Germinal center (tissue), 1 donor: ENCODE results near the gene NQO1.
"Not testable (repeated sequence)": the region's sequence is repeated elsewhere in the genome, so short reads cannot be mapped to it uniquely, and the experiment has no call there.

Experiments
- DNase-seq: peaks from one replicate; pipeline ENCODE4 v3.0.0; 2012; ENCODE audit warnings: mixed read lengths, low spot score

Gene NQO1

DNA sequence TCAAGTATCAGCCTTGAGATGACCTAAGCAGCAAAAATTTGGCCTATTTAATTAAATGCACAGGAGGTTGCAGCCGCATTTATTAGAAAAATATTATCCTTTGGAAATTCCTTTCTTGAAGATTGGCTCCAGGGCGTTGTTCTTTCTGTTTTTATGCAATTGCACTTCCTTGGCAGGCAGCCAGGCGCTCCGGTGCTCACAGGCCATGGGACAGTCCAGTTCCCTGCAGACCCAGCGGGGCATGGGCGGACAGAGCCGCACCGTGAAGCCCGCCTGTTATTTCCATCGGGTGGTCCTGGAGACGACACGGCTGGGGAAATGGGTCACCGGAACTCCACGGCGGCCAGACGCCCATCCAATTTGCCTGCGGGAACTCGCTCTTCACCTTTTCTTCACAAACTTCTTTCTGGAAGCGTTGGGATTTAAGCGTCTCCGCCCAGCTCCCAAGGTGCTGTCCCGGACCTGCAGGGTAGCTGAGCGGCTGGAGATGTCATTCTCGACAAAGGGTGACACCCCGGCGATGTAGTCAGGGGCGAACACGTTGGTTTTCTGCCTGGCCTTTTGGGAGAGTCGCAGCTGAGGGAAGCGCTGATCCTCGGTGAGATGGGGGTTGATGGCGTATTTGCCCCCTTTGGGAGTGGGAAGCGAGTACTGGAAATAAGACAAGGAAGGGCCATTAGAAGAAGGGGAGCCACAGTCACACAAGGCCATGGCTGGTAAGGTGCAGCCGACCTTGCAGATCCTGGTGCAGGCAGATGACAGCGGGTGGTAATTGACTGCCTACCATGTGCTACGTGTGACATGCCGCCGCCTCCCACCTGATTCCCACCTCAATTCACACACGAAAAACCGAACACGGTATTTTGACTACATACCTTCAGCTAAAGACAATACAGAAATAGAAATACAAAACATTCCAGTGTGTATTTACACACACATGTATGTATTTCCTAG is 15.9 kb upstream of the NQO1 start:
- no peak for DNase-seq

DNA sequence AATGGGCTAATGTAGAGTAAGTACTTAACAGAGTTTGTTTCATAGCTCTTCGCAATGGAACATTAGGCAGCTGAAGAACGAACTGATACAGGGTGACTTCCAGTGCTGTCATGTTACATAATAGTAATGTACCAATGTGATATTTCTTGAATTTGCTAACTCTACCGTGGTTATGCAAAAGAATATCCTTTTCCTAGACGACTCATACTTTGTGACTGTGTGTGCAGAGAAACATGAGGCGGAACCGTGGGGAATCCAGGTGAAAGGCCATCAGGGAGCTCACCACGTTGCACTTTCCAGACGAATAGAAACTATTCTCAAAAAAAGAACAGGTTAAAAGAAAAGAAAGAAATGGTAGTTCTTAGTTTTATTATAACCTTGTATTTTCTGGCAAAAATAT is 15.2 kb upstream of the NQO1 start:
- no peak for DNase-seq

DNA sequence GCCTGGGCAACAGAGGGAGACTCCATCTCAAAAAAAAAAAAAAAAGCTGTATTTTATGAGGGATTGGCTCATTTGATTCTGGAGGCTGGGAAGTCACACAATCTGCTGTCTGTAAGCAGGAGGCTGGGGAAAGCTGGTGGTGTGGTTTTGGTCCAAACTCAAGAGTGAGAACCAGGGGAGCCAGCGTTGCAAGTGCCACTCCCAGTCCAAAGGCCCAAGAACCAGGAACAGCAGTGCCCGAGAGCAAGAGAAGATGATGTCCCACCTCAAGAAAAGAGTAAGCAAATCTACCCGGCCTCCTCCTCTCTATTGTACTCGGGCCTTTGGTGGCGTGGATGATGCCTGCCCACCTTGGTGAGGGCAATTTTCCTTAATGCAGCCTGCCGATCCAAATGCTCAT is 5.7 kb upstream of the NQO1 start:
- no peak for DNase-seq

DNA sequence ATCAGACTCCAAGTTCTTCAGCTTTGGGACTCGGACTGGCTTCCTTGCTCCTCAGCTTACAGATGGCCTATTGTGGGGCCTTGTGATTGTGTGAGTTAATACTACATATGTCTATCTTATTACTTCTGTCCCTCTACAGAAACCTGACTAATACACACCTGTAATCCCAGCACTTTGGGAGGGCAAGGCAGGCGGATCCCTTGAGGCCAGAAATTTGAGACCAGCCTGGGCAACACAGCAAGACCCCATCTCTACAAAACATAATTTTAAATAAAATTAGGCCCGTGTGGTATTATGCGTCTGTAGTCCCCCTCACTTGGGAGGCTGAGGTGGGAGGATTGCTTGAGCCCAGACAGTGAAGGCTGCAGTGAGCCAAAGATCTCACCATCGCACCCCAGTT is 4.9 kb upstream of the NQO1 start:
- not testable (repeated sequence) for DNase-seq

DNA sequence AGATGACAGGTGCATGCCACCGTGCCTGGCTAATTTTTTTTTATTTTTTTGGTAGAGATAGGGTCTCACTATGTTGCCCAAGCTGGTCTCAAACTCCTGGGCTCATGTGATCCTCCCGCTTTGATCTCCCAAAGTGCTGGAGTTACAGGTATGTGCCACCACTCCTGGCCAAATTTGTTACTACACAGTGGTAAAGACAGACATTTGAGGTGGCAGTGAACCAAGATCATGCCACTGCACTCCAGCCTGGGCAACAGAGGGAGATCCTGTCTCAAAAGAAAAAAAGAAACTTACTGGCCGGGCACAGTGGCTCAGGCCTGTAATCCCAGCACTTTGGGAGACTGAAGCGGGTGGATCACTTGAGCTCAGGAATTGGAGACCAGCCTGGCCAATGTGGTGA is 2.7 kb upstream of the NQO1 start:
- DNase-seq = not testable (repeated sequence)

DNA sequence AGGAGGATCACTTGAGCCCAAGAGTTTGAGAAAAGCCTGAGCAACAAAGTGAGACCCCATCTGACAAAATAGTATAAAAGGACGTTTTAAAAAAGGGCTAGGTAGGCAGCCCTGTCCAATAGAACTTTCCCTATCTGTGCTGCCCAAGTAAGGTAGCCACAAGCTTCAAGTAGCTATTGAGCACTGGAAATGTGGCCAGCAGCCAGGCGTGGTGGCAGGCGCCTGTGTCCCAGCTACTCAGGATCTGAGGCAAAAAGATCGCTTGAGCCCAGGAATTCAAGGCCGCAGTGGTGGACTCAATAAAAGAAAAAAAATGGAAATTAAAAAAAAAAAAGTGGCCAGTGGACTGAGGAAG is 1.5 kb upstream of the NQO1 start:
- DNase-seq = no peak

DNA sequence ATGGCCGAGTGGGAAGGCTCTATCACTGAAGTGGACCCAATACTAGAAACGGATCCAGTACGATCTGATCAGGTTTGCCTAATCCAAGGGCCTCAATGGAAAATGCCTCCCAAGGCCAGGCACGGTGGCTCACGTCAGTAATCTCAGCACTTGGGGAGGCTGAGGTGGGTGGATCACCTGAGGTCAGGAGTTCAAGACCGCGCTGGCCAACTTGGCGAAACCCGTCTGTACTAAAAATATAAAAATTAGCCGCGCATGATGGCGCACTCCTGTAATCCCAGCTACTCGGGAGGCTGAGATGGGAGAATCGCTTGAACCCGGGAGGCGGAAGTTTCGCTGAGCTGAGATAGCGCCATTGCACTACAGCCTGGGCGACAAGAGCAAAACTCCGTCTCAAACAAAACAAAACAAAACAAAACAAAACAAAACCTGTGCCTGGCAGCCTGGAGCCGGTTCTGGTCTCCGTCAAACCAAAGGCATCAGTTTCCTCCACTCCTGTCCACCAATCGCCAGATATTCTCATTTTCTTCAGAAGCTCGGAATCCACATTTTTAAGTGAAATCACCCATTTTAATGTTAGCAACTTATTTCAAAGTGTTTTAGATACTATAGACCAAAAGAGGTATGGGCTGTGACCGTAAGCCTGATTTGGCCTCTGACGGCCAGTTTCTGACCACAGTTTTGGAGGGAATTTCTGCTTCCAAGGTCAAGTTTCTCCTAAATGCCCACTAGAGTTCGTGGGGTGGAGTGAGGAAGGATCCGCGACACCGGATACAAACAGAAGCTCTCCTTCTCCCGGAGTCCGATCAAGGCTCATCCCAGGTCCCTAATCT is 664 bp downstream of the NQO1 start:
- DNase-seq = no peak

DNA sequence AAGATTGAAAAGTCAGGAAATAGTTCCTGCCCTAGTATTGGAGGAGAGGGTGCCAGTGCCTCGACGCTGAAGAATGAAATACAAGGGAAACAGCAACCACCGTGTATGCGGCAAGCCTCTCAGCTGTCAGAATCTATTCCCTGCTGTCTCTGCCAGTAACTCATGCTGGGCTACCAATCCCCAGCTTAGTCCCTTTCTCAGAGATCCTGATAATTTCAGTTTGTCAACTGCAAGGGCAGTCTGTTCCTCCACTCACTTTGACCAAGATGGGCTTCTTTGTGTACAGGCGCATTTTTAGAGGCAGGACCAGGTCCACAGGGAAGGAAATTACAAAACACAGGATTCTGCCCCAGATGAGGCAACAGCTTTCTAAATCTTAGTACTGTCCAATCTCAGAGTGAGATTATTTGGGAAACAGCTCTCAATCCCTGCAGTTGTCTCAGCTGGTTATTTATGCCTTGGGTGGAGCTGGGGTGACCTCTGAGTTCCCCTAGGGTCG is 1.3 kb downstream of the NQO1 start:
- no peak for DNase-seq

DNA sequence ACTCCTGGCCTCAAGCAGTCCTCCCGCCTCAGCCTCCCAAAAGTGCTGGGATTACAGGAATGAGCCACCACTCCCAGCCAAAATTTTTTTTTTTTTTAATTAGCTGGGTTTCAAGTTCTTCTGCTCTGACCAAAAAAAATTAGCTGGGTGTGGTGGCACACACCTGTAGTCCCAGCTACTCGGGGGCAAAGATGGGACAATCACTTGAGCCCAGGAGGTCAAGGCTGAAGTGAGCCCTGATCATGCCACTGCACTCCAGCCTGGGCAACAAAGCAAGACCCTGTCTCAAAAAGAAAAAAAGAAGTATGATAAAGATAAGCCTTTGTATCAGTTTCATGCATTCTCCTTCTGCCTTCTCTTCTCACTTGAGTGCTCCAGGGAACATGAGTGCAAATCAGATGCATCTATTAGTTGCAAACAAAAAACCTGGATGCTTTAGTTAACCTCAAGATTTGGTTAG is 1.9 kb downstream of the NQO1 start:
- no peak for DNase-seq

DNA sequence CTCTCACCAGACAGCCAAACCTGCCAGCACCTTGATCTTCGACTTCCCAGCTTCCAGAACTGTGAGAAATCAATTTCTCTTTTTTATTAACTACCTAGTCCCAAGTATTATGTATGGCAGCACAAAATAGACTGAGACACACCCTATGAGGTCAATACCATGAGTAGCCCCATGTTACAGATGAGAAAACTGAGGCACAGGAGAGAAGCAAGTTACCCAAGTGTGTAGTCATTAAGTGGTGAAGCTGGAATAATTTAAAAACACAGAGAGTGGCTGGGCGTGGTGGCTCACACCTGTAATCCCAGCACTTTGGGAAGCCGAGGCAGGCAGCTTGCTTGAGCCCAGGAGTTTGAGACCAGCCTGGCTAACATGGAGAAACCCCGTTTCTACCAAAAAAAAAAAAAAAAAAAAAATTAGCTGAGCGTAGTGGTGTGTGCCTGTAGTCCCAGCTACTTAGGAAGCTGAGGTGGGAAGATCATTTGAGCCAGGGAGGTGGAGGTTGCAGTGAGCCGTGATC is 4.9 kb downstream of the NQO1 start:
- no peak for DNase-seq

DNA sequence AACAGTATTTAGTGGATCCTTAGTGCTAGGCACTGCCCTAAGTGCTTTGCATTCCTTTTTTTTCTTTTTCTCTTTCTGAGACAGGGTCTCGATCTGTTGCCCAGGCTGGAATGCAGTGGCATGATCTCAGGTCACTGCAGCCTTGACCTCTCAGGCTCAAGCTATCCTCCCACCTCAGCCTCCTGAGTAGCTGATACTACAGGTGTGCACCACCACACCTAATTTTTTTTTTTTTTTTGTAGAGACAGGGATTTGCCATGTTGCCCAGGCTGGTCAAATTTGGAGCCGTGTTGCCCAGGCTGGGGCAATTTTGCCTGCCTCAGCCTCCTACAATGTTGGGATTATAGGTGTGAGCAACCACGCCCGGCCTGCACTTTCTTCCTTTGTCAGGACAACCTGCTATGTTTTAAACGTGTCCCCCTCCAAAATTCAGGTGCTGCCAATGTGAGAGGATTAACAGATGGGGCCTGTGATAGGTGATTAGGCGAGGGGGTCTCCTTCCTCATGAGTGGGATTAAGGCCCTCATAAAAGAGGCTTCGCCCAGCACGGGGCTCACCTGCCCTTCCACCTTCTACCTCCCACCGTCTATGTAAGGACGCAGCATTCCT is 5.4 kb downstream of the NQO1 start:
- no peak for DNase-seq

DNA sequence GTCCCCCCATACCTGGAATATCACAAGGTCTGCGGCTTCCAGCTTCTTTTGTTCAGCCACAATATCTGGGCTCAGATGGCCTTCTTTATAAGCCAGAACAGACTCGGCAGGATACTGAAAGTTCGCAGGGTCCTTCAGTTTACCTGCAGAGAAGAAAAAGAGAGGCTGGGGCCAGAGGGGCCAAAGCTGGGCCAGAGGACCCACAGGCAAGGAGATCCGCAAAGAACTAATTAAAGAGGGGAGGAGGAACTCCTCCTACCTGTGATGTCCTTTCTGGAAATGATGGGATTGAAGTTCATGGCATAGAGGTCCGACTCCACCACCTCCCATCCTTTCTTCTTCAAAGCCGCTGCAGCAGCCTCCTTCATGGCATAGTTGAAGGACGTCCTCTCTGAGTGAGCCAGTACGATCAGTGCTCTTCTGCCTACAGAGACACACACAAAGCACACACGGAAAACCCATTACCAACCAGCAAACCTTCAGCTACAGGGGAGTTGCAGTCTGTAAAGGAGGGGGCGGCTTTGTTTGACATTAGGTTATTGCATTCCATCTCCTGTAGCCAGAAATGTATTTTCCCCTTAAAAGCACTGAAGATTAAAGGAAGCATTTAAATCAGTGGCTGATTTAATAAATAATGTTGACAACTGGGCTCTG is 8.1 kb downstream of the NQO1 start:
- DNase-seq = no peak

DNA sequence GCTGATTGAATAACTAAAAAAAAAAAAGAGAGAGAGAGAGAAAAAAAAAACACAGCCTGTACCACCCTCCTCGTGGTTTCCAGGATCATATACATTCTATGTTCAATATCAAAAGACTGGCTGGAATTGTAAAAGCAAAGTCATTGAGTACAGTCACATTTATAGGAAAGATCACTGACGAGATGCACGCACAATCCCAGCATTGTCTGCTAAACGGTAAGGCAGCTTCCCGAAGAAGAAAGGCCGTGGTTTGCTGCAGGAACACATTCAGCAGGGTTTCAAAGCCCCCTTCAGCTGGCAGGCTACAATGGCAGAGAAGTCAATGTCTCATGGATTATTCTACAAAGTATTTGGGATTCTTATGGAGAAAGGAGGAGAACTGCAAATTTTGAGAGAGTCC is 9.3 kb downstream of the NQO1 start:
- DNase-seq = no peak

DNA sequence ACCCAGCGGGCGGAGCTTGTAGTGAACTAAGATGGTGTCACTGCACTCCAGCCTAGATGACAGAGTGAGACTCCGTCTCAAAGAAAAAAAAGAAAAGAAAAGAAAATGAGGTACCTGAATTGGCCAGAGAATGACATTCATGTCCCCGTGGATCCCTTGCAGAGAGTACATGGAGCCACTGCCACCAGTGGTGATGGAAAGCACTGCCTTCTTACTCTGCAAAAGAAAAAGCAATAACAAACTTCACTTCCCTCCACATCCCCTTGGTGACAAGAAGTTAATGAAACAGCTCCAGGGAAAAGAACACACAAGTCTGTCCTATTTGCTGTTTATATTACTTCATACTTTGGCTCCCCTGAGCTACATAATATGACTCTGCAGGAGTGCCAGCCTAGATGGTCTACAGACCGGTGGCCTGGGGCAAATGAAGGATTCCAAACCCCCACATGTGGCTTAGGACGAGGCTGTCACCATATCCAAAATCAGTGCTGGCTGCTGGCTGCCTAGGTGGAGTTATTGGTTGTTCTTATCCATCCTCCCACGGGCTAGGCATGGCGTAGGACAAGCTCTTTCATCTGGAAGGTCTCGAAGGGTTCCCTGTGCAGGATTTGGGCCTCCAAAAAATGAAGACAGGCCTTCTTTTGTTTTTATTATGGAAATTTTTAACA is 13.3 kb downstream of the NQO1 start:
- no peak for DNase-seq

DNA sequence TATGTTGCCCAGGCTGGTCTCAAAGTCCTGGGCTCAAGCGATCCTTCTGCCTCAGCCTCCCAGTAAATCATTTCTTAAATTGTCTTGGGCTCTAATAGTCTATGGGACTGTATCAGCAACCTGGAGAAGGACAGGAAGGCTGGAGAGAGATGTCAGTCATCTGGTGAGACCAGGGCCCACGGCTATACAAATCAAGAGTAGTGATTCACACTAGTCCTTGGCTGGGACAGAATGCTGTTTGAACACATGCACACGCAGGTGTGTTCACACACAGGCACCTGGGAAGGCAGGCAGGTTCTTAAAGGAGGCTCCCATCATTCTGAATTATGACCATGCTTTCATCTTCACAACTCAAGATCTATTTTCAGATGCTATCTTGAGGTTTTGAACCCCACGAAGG is 14.1 kb downstream of the NQO1 start:
- no peak for DNase-seq

DNA sequence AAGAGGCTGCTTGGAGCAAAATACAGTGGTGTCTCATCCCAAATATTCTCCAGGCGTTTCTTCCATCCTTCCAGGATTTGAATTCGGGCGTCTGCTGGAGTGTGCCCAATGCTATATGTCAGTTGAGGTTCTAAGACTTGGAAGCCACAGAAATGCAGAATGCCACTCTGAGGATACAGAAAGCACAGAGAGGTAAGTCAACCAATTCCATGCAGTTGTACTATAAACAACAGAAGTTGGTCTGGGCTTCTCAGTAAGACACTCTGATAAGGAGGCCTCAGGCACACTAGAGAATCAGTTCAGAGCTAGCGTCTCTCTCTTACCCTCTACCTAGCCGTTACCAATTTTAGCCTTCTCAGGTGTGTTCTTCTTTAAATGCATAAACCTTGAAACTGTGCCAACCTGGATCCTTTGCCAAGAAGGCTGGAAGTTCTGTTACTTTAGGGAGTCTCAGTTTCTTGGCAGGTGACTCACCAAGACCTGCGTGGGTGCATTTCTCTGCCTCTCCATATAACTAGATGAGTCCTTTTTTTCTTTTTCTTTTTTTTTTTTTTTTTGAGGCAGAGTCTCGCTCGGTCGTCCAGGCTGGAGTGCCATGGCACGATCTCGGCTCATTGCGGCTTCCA is 15.1 kb downstream of the NQO1 start:
- DNase-seq = no peak

DNA sequence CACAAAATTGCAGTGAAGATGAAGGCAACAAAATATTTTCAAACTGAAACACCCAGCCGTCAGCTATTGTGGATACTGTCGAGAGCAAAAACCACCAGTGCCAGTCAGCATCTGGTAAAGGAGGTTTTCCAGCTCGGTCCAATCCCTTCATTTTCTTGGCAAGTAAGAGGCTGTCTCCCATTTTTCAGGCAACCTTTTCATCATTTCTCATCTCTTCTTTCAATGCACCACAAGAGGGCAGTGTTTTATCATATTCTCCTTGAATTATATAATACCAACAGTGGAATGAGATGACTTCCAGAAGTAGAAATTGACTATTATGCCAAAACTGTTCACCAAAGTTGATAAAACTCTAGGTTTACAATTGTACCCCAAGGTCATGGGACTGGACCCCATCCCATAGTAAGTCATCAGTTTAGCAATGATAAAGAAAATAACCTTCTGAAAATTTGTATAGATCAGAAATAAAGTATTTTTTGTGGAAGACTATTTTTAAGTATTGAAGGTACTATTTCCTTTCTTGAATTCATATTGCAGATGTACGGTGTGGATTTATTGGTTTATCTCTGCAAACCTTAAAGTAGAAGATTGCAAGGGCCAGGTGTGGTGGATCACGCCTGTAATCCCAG is 16.8 kb downstream of the NQO1 start:
- DNase-seq = peak; percentile 51

DNA sequence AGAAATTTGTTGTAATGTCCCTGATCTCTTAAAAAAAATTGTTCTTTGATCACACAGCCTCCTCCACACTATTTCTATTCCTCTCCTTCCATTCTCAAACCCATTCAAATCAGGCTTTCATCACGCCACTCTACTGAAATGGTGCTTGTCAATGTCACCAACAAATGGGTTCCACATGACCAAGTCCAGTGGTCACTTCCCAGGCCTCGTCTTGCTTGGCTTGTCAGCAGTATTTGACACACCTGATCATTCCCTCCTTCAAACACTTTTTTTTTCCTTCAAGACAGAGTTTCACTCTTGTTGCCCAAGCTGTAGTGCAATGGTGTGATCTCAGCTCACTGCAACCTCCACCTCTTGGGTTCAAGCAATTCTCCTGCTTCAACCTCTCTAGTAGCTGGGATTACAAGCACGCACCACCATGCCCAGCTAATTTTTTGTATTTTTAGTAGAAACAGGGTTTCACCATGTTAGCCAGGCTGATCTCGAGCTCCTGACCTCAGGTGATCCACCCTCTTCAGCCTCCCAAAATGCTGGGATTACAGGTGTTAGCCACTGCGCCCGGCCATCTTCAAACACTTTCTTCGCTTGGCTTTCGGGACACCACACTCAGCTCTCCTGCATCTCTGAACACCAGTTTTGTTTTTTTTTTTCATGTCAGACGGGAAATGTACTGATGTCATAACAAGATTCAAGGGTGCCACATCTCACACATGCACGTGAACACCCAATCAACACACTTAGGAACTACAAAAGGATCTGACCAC is 18.3 kb downstream of the NQO1 start:
- no peak for DNase-seq

DNA sequence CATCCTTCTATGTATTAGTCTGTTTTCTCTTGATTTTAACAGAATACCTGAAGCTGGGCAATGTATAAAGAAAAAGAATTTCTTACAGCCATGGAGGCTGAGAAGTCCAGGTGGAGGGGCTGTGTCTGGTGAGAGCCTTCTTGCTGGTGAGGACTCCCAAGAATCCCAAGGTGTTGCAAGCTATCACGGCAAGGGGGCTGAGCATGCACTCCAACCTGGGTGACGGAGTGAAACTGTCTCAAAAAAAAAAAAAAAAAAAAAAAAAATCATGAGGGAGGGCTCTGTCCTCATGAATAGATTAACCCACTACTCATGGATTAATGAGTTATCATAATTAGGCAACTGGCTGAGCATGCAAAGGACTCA is 19.4 kb downstream of the NQO1 start:
- DNase-seq = no peak
